ENCODE data around the gene RBBP8. TPM values are rescaled to one million over a fixed set of nuclear protein-coding genes. Genes with fewer than 3 reads are reported as not detected.

RBBP8 gene
- total RNA-seq, 1 donor from 2014 or later, result 57.0 TPM

GRCh38 chr18:22912835-22913234, 20.3 kb upstream of the RBBP8 start:
- DNase-seq (ENCODE audit: low read depth), result peak; percentile 71
- TF ChIP-seq, protein P1, sequence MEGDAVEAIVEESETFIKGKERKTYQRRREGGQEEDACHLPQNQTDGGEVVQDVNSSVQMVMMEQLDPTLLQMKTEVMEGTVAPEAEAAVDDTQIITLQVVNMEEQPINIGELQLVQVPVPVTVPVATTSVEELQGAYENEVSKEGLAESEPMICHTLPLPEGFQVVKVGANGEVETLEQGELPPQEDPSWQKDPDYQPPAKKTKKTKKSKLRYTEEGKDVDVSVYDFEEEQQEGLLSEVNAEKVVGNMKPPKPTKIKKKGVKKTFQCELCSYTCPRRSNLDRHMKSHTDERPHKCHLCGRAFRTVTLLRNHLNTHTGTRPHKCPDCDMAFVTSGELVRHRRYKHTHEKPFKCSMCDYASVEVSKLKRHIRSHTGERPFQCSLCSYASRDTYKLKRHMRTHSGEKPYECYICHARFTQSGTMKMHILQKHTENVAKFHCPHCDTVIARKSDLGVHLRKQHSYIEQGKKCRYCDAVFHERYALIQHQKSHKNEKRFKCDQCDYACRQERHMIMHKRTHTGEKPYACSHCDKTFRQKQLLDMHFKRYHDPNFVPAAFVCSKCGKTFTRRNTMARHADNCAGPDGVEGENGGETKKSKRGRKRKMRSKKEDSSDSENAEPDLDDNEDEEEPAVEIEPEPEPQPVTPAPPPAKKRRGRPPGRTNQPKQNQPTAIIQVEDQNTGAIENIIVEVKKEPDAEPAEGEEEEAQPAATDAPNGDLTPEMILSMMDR (conservative IDR thresholded peaks at IDR 0.05; ENCODE audit: low read depth, low read length), result no peak
- H3K4me3 ChIP-seq (ENCODE audit: low read depth, low read length), result no peak overlapping the region

- TF ChIP-seq, protein P1 (conservative IDR thresholded peaks at IDR 0.05; ENCODE audit: low read depth, low read length), result no peak
- DNase-seq (ENCODE audit: low read depth), result no peak
- H3K4me3 ChIP-seq (ENCODE audit: low read depth, low read length), result no peak overlapping the region
Observed at GRCh38 chr18:22913861-22914260, 19.3 kb upstream of the RBBP8 start.

DNA sequence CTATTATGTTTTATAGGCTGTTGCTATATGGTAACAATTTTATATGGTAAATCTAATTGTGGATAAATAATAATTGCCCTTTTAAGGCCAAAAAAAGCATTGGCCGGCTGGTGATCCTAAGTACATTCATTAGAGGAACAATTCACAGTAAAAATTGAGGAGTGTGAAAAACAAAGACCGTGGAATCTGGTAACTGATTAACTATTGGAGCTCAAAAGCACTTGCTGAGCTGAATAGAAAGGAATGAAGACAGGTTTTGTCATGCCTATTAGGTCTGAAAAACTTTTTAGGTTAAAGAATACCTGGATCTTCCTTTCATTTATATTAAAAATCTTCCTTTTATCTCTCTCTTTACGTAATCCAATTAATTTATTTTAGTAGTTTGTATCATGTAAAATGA, 18.5 kb upstream of the RBBP8 start:
- peak; percentile 68 for DNase-seq (ENCODE audit: low read depth)
- TF ChIP-seq, protein P1 (conservative IDR thresholded peaks at IDR 0.05; ENCODE audit: low read depth, low read length), result no peak
- no peak overlapping the region for H3K4me3 ChIP-seq (ENCODE audit: low read depth, low read length)

- H3K4me3 ChIP-seq (ENCODE audit: low read depth, low read length), result no peak overlapping the region
- DNase-seq (ENCODE audit: low read depth), result no peak
- TF ChIP-seq, protein P1 (conservative IDR thresholded peaks at IDR 0.05; ENCODE audit: low read depth, low read length), result no peak
Observed at GRCh38 chr18:22915337-22915736, 17.8 kb upstream of the RBBP8 start.

DNA sequence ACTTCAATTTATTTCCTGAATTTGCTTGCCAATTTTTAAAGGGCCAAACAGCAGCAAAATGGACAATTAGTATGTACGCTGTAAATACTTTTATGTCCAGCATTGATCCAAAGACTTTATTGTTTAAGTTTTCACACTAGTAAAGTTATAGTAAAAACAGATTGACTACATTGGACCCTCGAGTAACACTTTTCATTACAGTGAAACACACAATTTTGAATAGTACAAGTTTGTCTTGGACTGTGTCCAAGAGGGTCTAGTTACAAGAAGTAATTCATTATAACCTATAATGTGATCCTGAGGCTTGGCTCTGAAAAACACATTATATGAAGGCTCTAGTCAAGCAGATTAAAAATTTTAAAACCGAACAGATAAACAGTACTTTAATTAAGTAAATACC, 11.4 kb upstream of the RBBP8 start:
- H3K4me3 ChIP-seq (ENCODE audit: low read depth, low read length), result no peak overlapping the region
- no peak for DNase-seq (ENCODE audit: low read depth)
- TF ChIP-seq, protein P1 (conservative IDR thresholded peaks at IDR 0.05; ENCODE audit: low read depth, low read length), result no peak

DNA sequence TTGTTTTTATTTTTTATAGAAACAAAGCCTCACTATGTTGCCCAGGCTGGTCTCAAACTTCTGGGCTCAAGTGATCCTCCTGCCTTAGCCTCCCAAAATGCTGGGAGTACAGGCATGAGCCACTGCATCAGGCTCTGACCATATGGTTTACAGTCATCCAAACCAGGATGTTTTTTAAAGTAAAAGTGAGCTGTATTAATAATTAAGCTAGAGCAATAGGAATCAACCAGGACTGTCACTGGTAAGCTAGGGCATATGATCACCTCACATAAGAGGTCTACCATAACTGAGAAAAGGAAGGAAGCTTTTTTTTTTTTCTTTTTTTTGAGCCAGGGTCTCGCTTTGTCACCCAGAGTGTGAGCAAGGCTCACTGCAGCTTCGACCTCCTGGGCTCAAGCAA, 8.5 kb upstream of the RBBP8 start:
- TF ChIP-seq, protein P1 (conservative IDR thresholded peaks at IDR 0.05; ENCODE audit: low read depth, low read length), result no peak
- no peak for DNase-seq (ENCODE audit: low read depth)
- no peak overlapping the region for H3K4me3 ChIP-seq (ENCODE audit: low read depth, low read length)

DNA sequence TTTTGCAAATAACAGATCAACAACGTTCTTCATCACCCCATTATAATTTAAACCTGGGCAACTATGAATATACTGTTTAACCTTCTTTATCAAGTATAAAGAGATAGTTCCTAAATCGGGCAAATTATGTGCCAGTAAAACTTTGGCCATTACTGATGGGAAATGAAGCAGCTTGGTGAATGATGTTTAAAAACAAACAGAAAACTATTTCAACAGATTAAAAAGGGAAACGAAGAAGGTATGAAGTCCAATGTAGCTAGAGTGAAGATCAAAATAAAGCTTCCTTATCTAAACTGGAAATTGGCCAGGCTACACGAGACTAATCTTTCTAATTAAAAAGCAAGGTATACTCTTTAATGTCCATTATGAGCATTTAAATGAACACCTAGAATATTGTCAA, 6.7 kb upstream of the RBBP8 start:
- TF ChIP-seq, protein P1 (conservative IDR thresholded peaks at IDR 0.05; ENCODE audit: low read depth, low read length), result no peak
- no peak for DNase-seq (ENCODE audit: low read depth)
- H3K4me3 ChIP-seq (ENCODE audit: low read depth, low read length), result no peak overlapping the region
